Measurements from ENCODE around the gene RCE1. TPM values are rescaled to one million over a fixed set of nuclear protein-coding genes. Genes with fewer than 3 reads are reported as not detected.
"Not testable (repeated sequence)": the region's sequence is repeated elsewhere in the genome, so short reads cannot be mapped to it uniquely, and the experiment has no call there.

Gene RCE1
- polyA plus RNA-seq (2012; ENCODE audit: missing spikeins), result 8.6 TPM

GRCh38 chr11:66842896-66843775 lies at the start of gene RCE1:
Gene RCE1, plus strand, starts transcription at chr11:66843441. Its CDS starts 15 bp downstream, at chr11:66843456.
- peak; percentile 100 for FAIRE-seq
- DNase-seq (ENCODE audit: insufficient read length), result peak; percentile 94
- TF ChIP-seq POLR2A (IDR thresholded peaks at IDR 0.05; ENCODE audit: low read depth, low read length), result peak; percentile 97
- peak; percentile 91 for TF ChIP-seq TAF1 (IDR thresholded peaks at IDR 0.05; ENCODE audit: borderline replicate concordance, low read depth, low read length)
- peak; percentile 94 for TF ChIP-seq POLR2AphosphoS5 (IDR thresholded peaks at IDR 0.05; ENCODE audit: low read depth, low read length)

- not testable (repeated sequence) for DNase-seq (ENCODE audit: insufficient read length)
- FAIRE-seq, result peak; percentile 56
Measured at GRCh38 chr11:66799815-66800214, 43.4 kb upstream of the RCE1 start.

GRCh38 chr11:66800720-66801428 lies 42.4 kb upstream of the RCE1 start:
- TF ChIP-seq TAF1 (IDR thresholded peaks at IDR 0.05; ENCODE audit: borderline replicate concordance, low read depth, low read length), result no peak
- TF ChIP-seq POLR2A (IDR thresholded peaks at IDR 0.05; ENCODE audit: low read depth, low read length), result no peak
- no peak for TF ChIP-seq POLR2AphosphoS5 (IDR thresholded peaks at IDR 0.05; ENCODE audit: low read depth, low read length)
- FAIRE-seq (peak; percentile 90), DNase-seq (ENCODE audit: insufficient read length) (no peak)

- no peak for FAIRE-seq
- TF ChIP-seq POLR2A (IDR thresholded peaks at IDR 0.05; ENCODE audit: low read depth, low read length) (no peak), TAF1 (IDR thresholded peaks at IDR 0.05; ENCODE audit: borderline replicate concordance, low read depth, low read length) (no peak), POLR2AphosphoS5 (IDR thresholded peaks at IDR 0.05; ENCODE audit: low read depth, low read length) (no peak)
- DNase-seq (ENCODE audit: insufficient read length), result no peak
Measured at GRCh38 chr11:66809592-66809991, 33.6 kb upstream of the RCE1 start.

- DNase-seq (ENCODE audit: insufficient read length) (no peak), FAIRE-seq (no peak)
- TF ChIP-seq POLR2A (IDR thresholded peaks at IDR 0.05; ENCODE audit: low read depth, low read length) (no peak), TAF1 (IDR thresholded peaks at IDR 0.05; ENCODE audit: borderline replicate concordance, low read depth, low read length) (no peak), POLR2AphosphoS5 (IDR thresholded peaks at IDR 0.05; ENCODE audit: low read depth, low read length) (no peak)
Measured at GRCh38 chr11:66810576-66811185, 32.6 kb upstream of the RCE1 start.

GRCh38 chr11:66814678-66815077 lies 28.6 kb upstream of the RCE1 start:
- TF ChIP-seq POLR2AphosphoS5 (IDR thresholded peaks at IDR 0.05; ENCODE audit: low read depth, low read length) (no peak), POLR2A (IDR thresholded peaks at IDR 0.05; ENCODE audit: low read depth, low read length) (no peak), TAF1 (IDR thresholded peaks at IDR 0.05; ENCODE audit: borderline replicate concordance, low read depth, low read length) (no peak)
- no peak for DNase-seq (ENCODE audit: insufficient read length)
- no peak for FAIRE-seq

GRCh38 chr11:66815646-66816045 lies 27.6 kb upstream of the RCE1 start:
- TF ChIP-seq POLR2A (IDR thresholded peaks at IDR 0.05; ENCODE audit: low read depth, low read length), result no peak
- TF ChIP-seq TAF1 (IDR thresholded peaks at IDR 0.05; ENCODE audit: borderline replicate concordance, low read depth, low read length), result no peak
- TF ChIP-seq POLR2AphosphoS5 (IDR thresholded peaks at IDR 0.05; ENCODE audit: low read depth, low read length), result no peak
- FAIRE-seq, result no peak
- no peak for DNase-seq (ENCODE audit: insufficient read length)

- TF ChIP-seq POLR2AphosphoS5 (IDR thresholded peaks at IDR 0.05; ENCODE audit: low read depth, low read length), result no peak
- TF ChIP-seq TAF1 (IDR thresholded peaks at IDR 0.05; ENCODE audit: borderline replicate concordance, low read depth, low read length), result no peak
- no peak for TF ChIP-seq POLR2A (IDR thresholded peaks at IDR 0.05; ENCODE audit: low read depth, low read length)
- FAIRE-seq (no peak), DNase-seq (ENCODE audit: insufficient read length) (no peak)
Measured at GRCh38 chr11:66818231-66818955, 24.8 kb upstream of the RCE1 start.

- DNase-seq (ENCODE audit: insufficient read length), result no peak
- FAIRE-seq, result no peak
Measured at GRCh38 chr11:66820381-66820780, 22.9 kb upstream of the RCE1 start.

GRCh38 chr11:66820901-66821300 lies 22.3 kb upstream of the RCE1 start:
- no peak for DNase-seq (ENCODE audit: insufficient read length)
- TF ChIP-seq POLR2A (IDR thresholded peaks at IDR 0.05; ENCODE audit: low read depth, low read length), result no peak
- no peak for TF ChIP-seq TAF1 (IDR thresholded peaks at IDR 0.05; ENCODE audit: borderline replicate concordance, low read depth, low read length)
- TF ChIP-seq POLR2AphosphoS5 (IDR thresholded peaks at IDR 0.05; ENCODE audit: low read depth, low read length), result no peak
- FAIRE-seq, result no peak

More at GRCh38 chr11:66820381-66820780, 22.9 kb upstream of the RCE1 start:
- TF ChIP-seq POLR2A (IDR thresholded peaks at IDR 0.05; ENCODE audit: low read depth, low read length), result no peak
- no peak for TF ChIP-seq POLR2AphosphoS5 (IDR thresholded peaks at IDR 0.05; ENCODE audit: low read depth, low read length)
- no peak for TF ChIP-seq TAF1 (IDR thresholded peaks at IDR 0.05; ENCODE audit: borderline replicate concordance, low read depth, low read length)

GRCh38 chr11:66823700-66824099 lies 19.5 kb upstream of the RCE1 start:
- DNase-seq (ENCODE audit: insufficient read length) (no peak), FAIRE-seq (no peak)
- TF ChIP-seq POLR2A (IDR thresholded peaks at IDR 0.05; ENCODE audit: low read depth, low read length) (no peak), POLR2AphosphoS5 (IDR thresholded peaks at IDR 0.05; ENCODE audit: low read depth, low read length) (no peak), TAF1 (IDR thresholded peaks at IDR 0.05; ENCODE audit: borderline replicate concordance, low read depth, low read length) (no peak)

GRCh38 chr11:66824573-66824972 lies 18.7 kb upstream of the RCE1 start:
- not testable (repeated sequence) for FAIRE-seq; DNase-seq (ENCODE audit: insufficient read length)

All from GM12892 (cell line).